ENCODE results near the gene MTMR2. TPM values are rescaled to one million over a fixed set of nuclear protein-coding genes. Genes with fewer than 3 reads are reported as not detected.
A peak's percentile ranks its signal among the peaks of the same experiment; 100 is the strongest.

Gene MTMR2
- total and polyA plus RNA-seq, 9 of the 15 experiments (the other 6 are each of a cell fraction or from before 2014, with no cell fraction given) = 12.6 to 35.8 (median 25.2) TPM

GRCh38 chr11:95789506-95790122, 134.3 kb downstream of the MTMR2 start, which contains the start of gene FAM76B (continued):
- TF ChIP-seq PPARD (CRISPR knock-in tag; IDR thresholded peaks at IDR 0.05) (no peak), DIDO1 (tag; IDR thresholded peaks at IDR 0.05; ENCODE audit: low read depth) (no peak), NEUROD1 (IDR thresholded peaks at IDR 0.05; ENCODE audit: borderline replicate concordance, low read depth, low read length, partially characterized antibody) (peak; percentile 41), ZNF3 (CRISPR knock-in tag; IDR thresholded peaks at IDR 0.05) (no peak), SNIP1 (IDR thresholded peaks at IDR 0.05; ENCODE audit: low read depth) (no peak), KLF1 (tag; IDR thresholded peaks at IDR 0.05) (peak; percentile 95), ZNF551 (CRISPR knock-in tag; IDR thresholded peaks at IDR 0.05) (no peak), RBFOX2 (IDR thresholded peaks at IDR 0.05; ENCODE audit: low read depth, low read length) (peak; percentile 94), ZNF57 (CRISPR knock-in tag; IDR thresholded peaks at IDR 0.05) (no peak), BCLAF1 (IDR thresholded peaks at IDR 0.05; ENCODE audit: borderline replicate concordance in 1 of 2, control insufficient read depth in 1 of 2, low read depth in 2 of 2, low read length in 1 of 2) (no peak), ZNF592 (IDR thresholded peaks at IDR 0.05) (no peak), ZBTB8A (IDR thresholded peaks at IDR 0.05; ENCODE audit: partially characterized antibody) (no peak)
- TF ChIP-seq, protein P1, sequence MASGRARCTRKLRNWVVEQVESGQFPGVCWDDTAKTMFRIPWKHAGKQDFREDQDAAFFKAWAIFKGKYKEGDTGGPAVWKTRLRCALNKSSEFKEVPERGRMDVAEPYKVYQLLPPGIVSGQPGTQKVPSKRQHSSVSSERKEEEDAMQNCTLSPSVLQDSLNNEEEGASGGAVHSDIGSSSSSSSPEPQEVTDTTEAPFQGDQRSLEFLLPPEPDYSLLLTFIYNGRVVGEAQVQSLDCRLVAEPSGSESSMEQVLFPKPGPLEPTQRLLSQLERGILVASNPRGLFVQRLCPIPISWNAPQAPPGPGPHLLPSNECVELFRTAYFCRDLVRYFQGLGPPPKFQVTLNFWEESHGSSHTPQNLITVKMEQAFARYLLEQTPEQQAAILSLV (tag; IDR thresholded peaks at IDR 0.05) = no peak
- TF ChIP-seq, protein P2, sequence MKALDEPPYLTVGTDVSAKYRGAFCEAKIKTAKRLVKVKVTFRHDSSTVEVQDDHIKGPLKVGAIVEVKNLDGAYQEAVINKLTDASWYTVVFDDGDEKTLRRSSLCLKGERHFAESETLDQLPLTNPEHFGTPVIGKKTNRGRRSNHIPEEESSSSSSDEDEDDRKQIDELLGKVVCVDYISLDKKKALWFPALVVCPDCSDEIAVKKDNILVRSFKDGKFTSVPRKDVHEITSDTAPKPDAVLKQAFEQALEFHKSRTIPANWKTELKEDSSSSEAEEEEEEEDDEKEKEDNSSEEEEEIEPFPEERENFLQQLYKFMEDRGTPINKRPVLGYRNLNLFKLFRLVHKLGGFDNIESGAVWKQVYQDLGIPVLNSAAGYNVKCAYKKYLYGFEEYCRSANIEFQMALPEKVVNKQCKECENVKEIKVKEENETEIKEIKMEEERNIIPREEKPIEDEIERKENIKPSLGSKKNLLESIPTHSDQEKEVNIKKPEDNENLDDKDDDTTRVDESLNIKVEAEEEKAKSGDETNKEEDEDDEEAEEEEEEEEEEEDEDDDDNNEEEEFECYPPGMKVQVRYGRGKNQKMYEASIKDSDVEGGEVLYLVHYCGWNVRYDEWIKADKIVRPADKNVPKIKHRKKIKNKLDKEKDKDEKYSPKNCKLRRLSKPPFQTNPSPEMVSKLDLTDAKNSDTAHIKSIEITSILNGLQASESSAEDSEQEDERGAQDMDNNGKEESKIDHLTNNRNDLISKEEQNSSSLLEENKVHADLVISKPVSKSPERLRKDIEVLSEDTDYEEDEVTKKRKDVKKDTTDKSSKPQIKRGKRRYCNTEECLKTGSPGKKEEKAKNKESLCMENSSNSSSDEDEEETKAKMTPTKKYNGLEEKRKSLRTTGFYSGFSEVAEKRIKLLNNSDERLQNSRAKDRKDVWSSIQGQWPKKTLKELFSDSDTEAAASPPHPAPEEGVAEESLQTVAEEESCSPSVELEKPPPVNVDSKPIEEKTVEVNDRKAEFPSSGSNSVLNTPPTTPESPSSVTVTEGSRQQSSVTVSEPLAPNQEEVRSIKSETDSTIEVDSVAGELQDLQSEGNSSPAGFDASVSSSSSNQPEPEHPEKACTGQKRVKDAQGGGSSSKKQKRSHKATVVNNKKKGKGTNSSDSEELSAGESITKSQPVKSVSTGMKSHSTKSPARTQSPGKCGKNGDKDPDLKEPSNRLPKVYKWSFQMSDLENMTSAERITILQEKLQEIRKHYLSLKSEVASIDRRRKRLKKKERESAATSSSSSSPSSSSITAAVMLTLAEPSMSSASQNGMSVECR (CRISPR knock-in tag; IDR thresholded peaks at IDR 0.05) = peak; percentile 84
